Right lobe of liver (tissue), 6 donors: ENCODE results near the gene CAPZB. TPM values are rescaled to one million over a fixed set of nuclear protein-coding genes. Genes with fewer than 3 reads are reported as not detected.

Experiments
- ATAC-seq, 4 donors: fragments of 200-7000 bp; cut with Tn5 transposase; one replicate each; pipeline ENCODE4 v1.9.1; 2020; ENCODE audit warnings: mild to moderate bottlenecking in 4 of 4, moderate library complexity in 4 of 4
- DNase-seq, 3 donors: peaks; one replicate each; pipeline ENCODE4 v3.0.0-alpha.2; 2020
- H3K27ac ChIP-seq, 3 donors: fragments of 200-600 bp; one replicate each; pipeline ENCODE4 v1.8.0; 2022
- H3K27me3 ChIP-seq, 2 donors: fragments of 200-600 bp; one replicate each; pipeline ENCODE4 v1.8.0; 2022
- H3K36me3 ChIP-seq, 4 donors: fragments of 200-600 bp; sonication (generic) in 1 of 4; one replicate each; pipeline versions ENCODE4 v1.5.1 to v1.8.0; 2017 to 2022; ENCODE audit warnings: control low read depth in 1 of 4
- H3K4me1 ChIP-seq, 4 donors: fragments of 200-600 bp; sonication (generic) in 1 of 4; one replicate each; pipeline versions ENCODE4 v1.5.1 to v1.8.0; 2017 to 2022; ENCODE audit warnings: control low read depth in 1 of 4
- H3K4me3 ChIP-seq, 3 donors: fragments of 200-600 bp; one replicate each; pipeline ENCODE4 v1.8.0; 2022
- H3K9me3 ChIP-seq, 4 donors: fragments of 200-600 bp; sonication (generic) in 1 of 4; one replicate each; pipeline versions ENCODE4 v1.5.1 to v1.8.0; 2017 to 2022; ENCODE audit warnings: control low read depth in 1 of 4
- POLR2A ChIP-seq: fragments of 450-650 bp; IDR thresholded peaks from one replicate; pipeline ENCODE4 v1.6.1; 2017; ENCODE audit warnings: antibody characterized with exemption, mild to moderate bottlenecking
- WGBS: methylation state at CpG from one replicate; pipeline ENCODE4 v1.1.6; 2018; ENCODE audit warnings: low coverage, low lambda C conversion rate; ENCODE audit not compliant: insufficient coverage; ENCODE audit errors: missing lambda C conversion rate; 5-methylcytosine and 5-hydroxymethylcytosine counted together
- intact Hi-C, 2 donors: fragments of 100-400 bp; cut with DNase I; formaldehyde crosslinking; loops; one replicate each; pipeline versions ENCODE4 v1.11.2 to v1.14.1; 2022
- total RNA-seq, 6 experiments: library from RNA; depleted of rRNA in 2 of 6; stranded (reverse); fragments of >200 nt in 2 of 6; fragmentation: NEBNext Ultra II Directional in 3 of 6; extraction: Animal tissue kit (Norgen Biotek cat#: 25700) in 3 of 6; gene quantifications; one replicate each; pipeline versions ENCODE4 v1.1.0 to v1.2.4, GENCODE V29; 2016 to 2023
- TF ChIP-seq, protein P1 (sequence below), 4 donors: fragments of 200-600 bp in 3 of 4; fragments of 450-650 bp in 1 of 4; IDR thresholded peaks; one replicate each; pipeline versions ENCODE4 v1.5.1 to v1.8.0; 2016 to 2022; ENCODE audit warnings: antibody characterized with exemption in 4 of 4, mild to moderate bottlenecking in 2 of 4
- donor health status: DM: no; HTN: yes; CAD: no.
- donor health status: DM: no; HTN: no; CAD: no.
- donor health status: DM: no; HTN: no; CAD: no.
- donor health status: DM: no; HTN: yes; CAD: no.
- donor health status: DM: no; HTN: yes; CAD: no.

The CAPZB gene
- total RNA-seq, 6 experiments from 2014 or later: 53.5 to 117 (median 88.0) TPM

- intact Hi-C loops: no loop called here
- H3K4me3 ChIP-seq: peak overlapping the region in 1 of 3 donors; percentile 35
- TF ChIP-seq POLR2A: no peak
- TF ChIP-seq, protein P1, sequence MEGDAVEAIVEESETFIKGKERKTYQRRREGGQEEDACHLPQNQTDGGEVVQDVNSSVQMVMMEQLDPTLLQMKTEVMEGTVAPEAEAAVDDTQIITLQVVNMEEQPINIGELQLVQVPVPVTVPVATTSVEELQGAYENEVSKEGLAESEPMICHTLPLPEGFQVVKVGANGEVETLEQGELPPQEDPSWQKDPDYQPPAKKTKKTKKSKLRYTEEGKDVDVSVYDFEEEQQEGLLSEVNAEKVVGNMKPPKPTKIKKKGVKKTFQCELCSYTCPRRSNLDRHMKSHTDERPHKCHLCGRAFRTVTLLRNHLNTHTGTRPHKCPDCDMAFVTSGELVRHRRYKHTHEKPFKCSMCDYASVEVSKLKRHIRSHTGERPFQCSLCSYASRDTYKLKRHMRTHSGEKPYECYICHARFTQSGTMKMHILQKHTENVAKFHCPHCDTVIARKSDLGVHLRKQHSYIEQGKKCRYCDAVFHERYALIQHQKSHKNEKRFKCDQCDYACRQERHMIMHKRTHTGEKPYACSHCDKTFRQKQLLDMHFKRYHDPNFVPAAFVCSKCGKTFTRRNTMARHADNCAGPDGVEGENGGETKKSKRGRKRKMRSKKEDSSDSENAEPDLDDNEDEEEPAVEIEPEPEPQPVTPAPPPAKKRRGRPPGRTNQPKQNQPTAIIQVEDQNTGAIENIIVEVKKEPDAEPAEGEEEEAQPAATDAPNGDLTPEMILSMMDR (IDR thresholded peaks at IDR 0.05): no peak
- 65% methylated on average over 16 of the region's 19 CpGs for WGBS
- peak in 2 of 4 donors; percentile 9 to 11 for ATAC-seq
- no peaks in the 10 kb centered on the region for H3K27me3 ChIP-seq
- H3K36me3 ChIP-seq: peaks cover 0 to 18% (median 5%) of the 10 kb centered on the region in 4 donors
- H3K4me1 ChIP-seq: peaks cover 0 to 8% (median 4%) of the 10 kb centered on the region in 4 donors
- H3K9me3 ChIP-seq: no peaks in the 10 kb centered on the region
- peak overlapping the region in 1 of 3 donors; percentile 18 for H3K27ac ChIP-seq
- no peak for DNase-seq
These were observed 146.0 kb downstream of the CAPZB start for GRCh38 chr1:19339214-19339861.

GRCh38 chr1:19338323-19338762 is 147.0 kb downstream of the CAPZB start:
- intact Hi-C loops: no loop called here
- TF ChIP-seq, protein P1 (IDR thresholded peaks at IDR 0.05): peak; percentile 38 to 65 (median 59)
- no peak for TF ChIP-seq POLR2A
- peaks cover 0 to 5% (median 2%) of the 10 kb centered on the region in 4 donors for H3K4me1 ChIP-seq
- H3K9me3 ChIP-seq: no peaks in the 10 kb centered on the region
- peaks cover 0 to 10% (median under 1%) of the 10 kb centered on the region in 4 donors for H3K36me3 ChIP-seq
- 25% methylated on average over 12 of the region's 27 CpGs for WGBS
- H3K4me3 ChIP-seq: peak overlapping the region in 2 of 3 donors; percentile 34 to 35
- DNase-seq (peak; percentile 83 to 88 (median 88)), ATAC-seq (peak; percentile 84 to 91 (median 88))
- peak overlapping the region; percentile 18 to 66 (median 57) for H3K27ac ChIP-seq
- no peaks in the 10 kb centered on the region for H3K27me3 ChIP-seq

GRCh38 chr1:19337289-19337688 is 148.1 kb downstream of the CAPZB start:
- H3K27ac ChIP-seq: peak overlapping the region in 1 of 3 donors; percentile 66
- no peaks in the 10 kb centered on the region for H3K36me3 ChIP-seq
- H3K9me3 ChIP-seq: no peaks in the 10 kb centered on the region
- H3K4me3 ChIP-seq: no peak overlapping the region
- 100% methylated on average over 1 of the region's 4 CpGs for WGBS
- ATAC-seq: no peak
- no peaks in the 10 kb centered on the region for H3K27me3 ChIP-seq
- peaks cover 0 to 5% (median 2%) of the 10 kb centered on the region in 4 donors for H3K4me1 ChIP-seq
- no peak for DNase-seq
- intact Hi-C loops: no loop called here
- TF ChIP-seq, protein P1 (IDR thresholded peaks at IDR 0.05): no peak
- no peak for TF ChIP-seq POLR2A

GRCh38 chr1:19336543-19336942 is 148.8 kb downstream of the CAPZB start:
- H3K27ac ChIP-seq: no peak overlapping the region
- intact Hi-C loops: no loop called here
- TF ChIP-seq POLR2A: no peak
- TF ChIP-seq, protein P1 (IDR thresholded peaks at IDR 0.05): no peak
- no peaks in the 10 kb centered on the region for H3K9me3 ChIP-seq
- H3K36me3 ChIP-seq: no peaks in the 10 kb centered on the region
- H3K4me1 ChIP-seq: peaks cover 0 to 5% (median 2%) of the 10 kb centered on the region in 4 donors
- ATAC-seq: peak in 1 of 4 donors; percentile 27
- H3K27me3 ChIP-seq: no peaks in the 10 kb centered on the region
- no peak for DNase-seq
- no peak overlapping the region for H3K4me3 ChIP-seq
- WGBS: no CpG with 5 or more reads among the region's 7 CpGs
